C4-2B (cell line): ENCODE measurements around the gene FAAH2.
A peak's percentile ranks its signal among the peaks of the same experiment; 100 is the strongest.

Source experiments
- H3K27ac ChIP-seq: fragments of 450-650 bp; 2 replicates; pipeline ENCODE4 v1.5.1; 2017
- ZFX ChIP-seq: fragments of 450-650 bp; IDR thresholded peaks from 2 replicates; pipeline ENCODE4 v1.6.1; 2017
- TF ChIP-seq, protein P1 (sequence below): fragments of 450-650 bp; conservative IDR thresholded peaks from 2 replicates; pipeline ENCODE4 v1.5.1; 2017; ENCODE audit warnings: mild to moderate bottlenecking

FAAH2 gene, protein sequence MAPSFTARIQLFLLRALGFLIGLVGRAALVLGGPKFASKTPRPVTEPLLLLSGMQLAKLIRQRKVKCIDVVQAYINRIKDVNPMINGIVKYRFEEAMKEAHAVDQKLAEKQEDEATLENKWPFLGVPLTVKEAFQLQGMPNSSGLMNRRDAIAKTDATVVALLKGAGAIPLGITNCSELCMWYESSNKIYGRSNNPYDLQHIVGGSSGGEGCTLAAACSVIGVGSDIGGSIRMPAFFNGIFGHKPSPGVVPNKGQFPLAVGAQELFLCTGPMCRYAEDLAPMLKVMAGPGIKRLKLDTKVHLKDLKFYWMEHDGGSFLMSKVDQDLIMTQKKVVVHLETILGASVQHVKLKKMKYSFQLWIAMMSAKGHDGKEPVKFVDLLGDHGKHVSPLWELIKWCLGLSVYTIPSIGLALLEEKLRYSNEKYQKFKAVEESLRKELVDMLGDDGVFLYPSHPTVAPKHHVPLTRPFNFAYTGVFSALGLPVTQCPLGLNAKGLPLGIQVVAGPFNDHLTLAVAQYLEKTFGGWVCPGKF

DNA sequence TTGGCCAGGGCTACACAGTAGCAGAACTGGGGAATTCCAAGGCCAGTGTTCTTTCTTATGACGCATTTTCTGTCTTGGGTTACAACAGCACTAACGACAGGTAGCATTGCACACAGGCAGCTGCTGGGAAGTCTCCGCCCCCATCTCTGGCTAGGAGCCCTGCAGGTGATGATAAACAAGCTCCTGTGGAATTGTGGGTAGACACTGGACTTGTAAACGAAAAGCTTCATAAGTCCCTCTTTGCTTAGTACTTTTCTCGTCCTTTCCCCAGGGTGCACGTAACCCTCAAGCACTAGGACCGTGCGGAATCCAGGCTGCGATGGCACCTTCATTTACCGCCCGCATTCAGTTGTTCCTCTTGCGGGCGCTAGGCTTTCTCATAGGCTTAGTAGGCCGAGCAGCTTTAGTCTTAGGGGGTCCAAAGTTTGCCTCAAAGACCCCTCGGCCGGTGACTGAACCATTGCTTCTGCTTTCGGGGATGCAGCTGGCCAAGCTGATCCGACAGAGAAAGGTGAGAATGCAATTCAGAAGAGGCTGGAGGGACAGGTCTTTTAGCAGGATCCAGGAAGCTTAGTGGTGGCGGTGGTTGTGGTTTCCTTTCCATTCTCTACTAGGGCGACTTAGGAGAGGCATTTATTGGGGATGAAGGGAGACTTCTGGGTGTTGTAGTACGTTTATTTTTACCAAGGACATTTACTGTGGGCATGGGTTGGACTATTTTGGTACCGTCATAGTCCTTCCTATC lies at the start of gene FAAH2:
FAAH2 (plus strand) TSS at position 200 of the 745 bp plus-strand sequence; CDS start at position 320, 120 bp downstream.
- no peak for TF ChIP-seq ZFX
- TF ChIP-seq, protein P1, sequence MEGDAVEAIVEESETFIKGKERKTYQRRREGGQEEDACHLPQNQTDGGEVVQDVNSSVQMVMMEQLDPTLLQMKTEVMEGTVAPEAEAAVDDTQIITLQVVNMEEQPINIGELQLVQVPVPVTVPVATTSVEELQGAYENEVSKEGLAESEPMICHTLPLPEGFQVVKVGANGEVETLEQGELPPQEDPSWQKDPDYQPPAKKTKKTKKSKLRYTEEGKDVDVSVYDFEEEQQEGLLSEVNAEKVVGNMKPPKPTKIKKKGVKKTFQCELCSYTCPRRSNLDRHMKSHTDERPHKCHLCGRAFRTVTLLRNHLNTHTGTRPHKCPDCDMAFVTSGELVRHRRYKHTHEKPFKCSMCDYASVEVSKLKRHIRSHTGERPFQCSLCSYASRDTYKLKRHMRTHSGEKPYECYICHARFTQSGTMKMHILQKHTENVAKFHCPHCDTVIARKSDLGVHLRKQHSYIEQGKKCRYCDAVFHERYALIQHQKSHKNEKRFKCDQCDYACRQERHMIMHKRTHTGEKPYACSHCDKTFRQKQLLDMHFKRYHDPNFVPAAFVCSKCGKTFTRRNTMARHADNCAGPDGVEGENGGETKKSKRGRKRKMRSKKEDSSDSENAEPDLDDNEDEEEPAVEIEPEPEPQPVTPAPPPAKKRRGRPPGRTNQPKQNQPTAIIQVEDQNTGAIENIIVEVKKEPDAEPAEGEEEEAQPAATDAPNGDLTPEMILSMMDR: no peak; the same call in 1 of the 2 replicates
- H3K27ac ChIP-seq: peak within 1 kb of the TSS; percentile 70

DNA sequence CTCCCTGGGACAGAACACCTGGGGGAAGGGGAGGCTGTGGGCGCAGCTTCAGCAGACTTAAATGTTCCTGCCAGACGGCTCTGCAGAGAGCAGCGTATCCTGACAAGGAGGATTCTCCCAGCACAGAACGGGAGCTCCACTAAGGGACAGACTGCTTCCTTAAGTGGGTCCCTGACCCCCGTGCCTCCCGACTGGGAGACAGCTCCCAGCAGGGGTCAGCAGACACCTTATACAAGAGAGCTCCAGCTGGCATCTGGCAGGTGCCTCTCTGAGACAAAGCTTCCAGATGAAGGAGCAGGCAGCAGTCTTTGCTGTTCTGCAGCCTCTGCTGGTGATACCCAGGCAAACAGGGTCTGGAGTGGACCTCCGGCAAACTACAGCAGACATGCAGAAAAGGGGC lies 44.5 kb upstream of the FAAH2 start:
- no peak overlapping the region for H3K27ac ChIP-seq
- TF ChIP-seq, protein P1: no peak
- TF ChIP-seq ZFX: no peak

GRCh38 chrX:57251965-57252364 lies 34.5 kb upstream of the FAAH2 start:
- no peak for TF ChIP-seq ZFX
- TF ChIP-seq, protein P1: no peak

DNA sequence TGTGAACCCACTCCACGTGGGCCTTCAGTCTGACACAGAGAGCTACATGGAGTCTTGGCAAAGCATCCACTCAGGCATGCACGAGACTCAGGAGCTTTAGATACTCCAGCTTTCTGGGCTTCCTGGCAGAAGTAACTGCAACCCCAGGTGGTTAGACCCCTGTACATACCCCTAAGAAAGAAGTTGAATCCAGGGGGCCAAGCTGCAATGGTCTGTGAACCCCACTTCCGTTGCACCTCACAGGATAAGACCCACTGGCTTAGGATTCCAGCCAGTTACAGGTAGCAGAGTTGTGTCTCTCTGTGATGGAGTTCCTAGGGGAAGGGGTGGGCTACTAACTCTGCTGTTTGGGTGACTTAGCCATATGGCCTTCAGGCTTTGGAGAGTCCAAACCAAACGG lies 21.4 kb upstream of the FAAH2 start:
- no peak overlapping the region for H3K27ac ChIP-seq
- no peak for TF ChIP-seq ZFX
- TF ChIP-seq, protein P1: no peak

More at GRCh38 chrX:57251965-57252364, 34.5 kb upstream of the FAAH2 start:
- no peak overlapping the region for H3K27ac ChIP-seq

- H3K27ac ChIP-seq: no peak overlapping the region
- TF ChIP-seq, protein P1: no peak
- TF ChIP-seq ZFX: no peak
These were observed 20.2 kb upstream of the FAAH2 start for GRCh38 chrX:57266275-57266674.

DNA sequence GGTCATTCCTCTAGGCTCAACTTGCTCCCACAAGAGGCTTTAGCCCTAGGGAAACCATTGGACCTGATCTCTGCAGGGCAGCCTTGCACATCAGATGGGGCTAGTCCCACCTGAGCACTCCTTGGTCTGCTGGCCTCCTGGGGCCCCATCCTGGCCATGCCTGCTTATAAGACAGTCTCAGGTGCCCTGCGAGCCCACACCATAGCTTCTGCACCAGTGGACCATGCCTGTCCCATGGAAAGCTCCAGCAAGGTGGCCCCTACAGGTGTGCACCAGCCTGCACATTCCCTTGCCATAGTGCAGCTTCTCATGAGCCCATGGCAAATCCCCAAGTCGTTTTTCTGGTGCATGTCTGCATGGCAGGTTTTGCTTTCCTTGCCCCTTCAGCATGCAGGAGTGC lies 19.6 kb upstream of the FAAH2 start:
- H3K27ac ChIP-seq: no peak overlapping the region
- TF ChIP-seq, protein P1: no peak
- TF ChIP-seq ZFX: no peak

GRCh38 chrX:57267308-57267707 lies 19.2 kb upstream of the FAAH2 start:
- TF ChIP-seq, protein P1: no peak
- TF ChIP-seq ZFX: no peak
- H3K27ac ChIP-seq: no peak overlapping the region
